DMS79 (cell line): ENCODE data around the gene IFNA10.
A peak's percentile ranks its signal among the peaks of the same experiment; 100 is the strongest.
"Not testable (repeated sequence)": the region's sequence is repeated elsewhere in the genome, so short reads cannot be mapped to it uniquely, and the experiment has no call there.

Experiments used
- DNase-seq: peaks from one replicate; lab custom pipeline; 2025; lab: John Stamatoyannopoulos, UW

IFNA10 gene

GRCh38 chr9:21207043-21207442 is at the start of gene IFNA10:
IFNA10 (minus strand) TSS chr9:21207143; CDS start chr9:21207097, 46 bp downstream.
- DNase-seq: not testable (repeated sequence)

DNA sequence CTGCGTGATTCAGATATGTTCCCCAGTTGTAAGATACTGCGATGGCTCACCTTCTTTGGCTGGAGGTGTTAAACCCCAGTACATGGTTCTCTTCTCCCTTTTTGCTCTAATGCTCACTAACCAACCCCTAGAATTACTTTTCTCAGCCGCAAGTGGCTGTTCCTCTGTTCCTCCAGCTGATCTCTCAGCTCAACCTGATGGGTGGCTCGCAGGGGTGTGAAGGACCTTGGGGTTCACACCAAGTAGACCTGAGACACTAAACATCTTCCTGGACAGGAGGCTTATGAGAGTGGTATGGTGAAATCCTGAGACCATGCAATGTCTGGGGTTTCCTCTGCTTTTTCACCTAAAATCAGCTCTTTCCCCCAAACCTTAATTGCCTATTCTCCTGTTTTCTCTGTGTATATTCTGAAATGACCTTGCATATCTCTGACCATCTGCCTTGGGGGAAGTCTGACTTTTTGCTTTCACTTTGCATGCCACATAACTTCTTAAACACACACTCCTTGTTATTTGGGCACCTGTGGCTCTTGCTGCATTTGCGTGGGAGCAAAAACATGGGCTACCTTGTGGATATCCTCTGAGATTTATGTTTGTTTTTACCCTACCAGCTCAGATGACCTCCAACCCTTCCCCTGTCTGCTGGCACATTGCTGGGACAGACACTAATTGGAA is 48.7 kb upstream of the IFNA10 start:
- DNase-seq: no peak

- peak; percentile 13 for DNase-seq
Measured at GRCh38 chr9:21252721-21253547, 46.0 kb upstream of the IFNA10 start.

DNA sequence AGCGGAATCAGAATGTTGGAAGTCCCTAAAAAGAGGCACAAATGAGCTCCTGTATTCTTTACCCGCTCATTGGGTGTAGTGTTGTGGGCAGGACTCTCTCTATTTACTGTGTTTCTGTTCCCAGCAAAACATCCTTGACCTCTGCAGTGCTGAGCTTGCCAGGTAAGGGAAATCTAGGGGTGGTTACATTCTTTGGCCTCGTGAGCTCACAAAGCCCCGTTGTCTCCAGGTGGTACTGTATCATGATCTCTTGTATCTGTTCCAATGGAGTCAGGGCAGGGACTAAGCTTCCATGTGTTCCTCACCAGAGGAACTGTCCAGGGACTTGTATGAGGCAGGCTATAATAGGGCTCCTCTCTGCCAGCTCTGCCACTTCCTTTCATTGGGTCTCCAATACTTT is 44.7 kb upstream of the IFNA10 start:
- DNase-seq: no peak

DNA sequence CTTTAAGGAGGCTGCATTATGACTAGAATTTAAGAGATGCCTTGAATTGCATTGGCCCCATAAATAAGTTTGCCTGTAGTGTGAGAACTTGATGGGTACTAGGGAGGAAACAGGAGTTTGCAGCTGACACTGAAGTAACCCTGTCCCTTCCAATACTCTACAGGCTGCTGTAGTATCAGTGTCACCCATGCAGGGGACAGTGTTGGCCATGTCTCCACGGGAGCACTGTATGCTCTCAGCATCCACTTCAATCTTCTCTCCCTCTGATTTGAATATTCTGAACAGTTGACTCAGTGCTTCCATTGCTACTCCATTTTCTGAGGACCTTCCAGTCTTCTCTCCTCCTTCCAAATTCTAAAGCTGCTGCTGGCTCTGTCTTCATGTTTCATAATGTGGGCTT is 44.2 kb upstream of the IFNA10 start:
- DNase-seq: no peak

DNA sequence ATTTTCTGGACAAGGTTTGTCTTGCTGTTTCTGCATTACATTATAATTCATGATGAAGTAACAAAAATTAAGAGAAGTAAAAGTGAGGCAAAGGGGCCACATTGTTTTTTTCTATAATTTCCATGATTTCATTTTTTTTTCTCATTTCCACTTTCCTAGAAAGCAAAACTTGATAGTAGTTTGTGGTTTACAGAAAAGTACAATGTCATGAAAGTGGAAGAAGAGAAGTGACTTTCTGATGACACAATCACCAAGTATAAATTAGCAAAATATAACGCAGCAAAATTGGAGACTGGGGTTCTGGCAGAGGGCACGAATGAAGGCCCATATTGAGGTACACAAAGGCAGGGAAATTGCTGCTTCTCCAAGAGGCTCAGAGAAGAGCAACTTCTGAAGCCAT is 37.9 kb upstream of the IFNA10 start:
- DNase-seq: no peak

DNA sequence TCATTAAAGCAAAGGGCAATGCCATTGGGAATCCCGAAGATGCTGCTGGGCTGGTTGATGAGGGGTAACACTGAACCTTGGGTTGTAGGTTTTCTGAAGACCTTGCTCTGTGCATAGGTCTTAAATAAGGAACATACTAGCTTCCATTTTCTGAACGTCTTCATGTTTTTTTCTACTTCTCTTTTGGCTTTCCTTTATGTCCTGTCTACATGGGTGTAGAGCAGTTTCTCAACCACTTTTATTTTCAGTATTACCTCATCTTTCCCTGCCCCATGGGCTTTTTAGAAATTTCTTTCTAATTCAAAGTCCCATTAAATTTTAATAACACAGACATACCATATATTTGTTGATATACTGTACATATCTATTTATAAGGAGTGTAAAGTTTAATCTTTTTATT is 33.0 kb upstream of the IFNA10 start, which contains the start of gene IFNA14:
Gene IFNA14 (minus strand): TSS at position 95 of the 400 bp plus-strand sequence. CDS start 70 bp downstream, at position 25.
- DNase-seq: no peak

- DNase-seq: not testable (repeated sequence)
Measured at GRCh38 chr9:21236360-21236714, 29.4 kb upstream of the IFNA10 start.

- peak; percentile 5 for DNase-seq
Measured at GRCh38 chr9:21235468-21236359, 28.8 kb upstream of the IFNA10 start.

GRCh38 chr9:21234153-21234687 is 27.3 kb upstream of the IFNA10 start:
- no peak for DNase-seq

GRCh38 chr9:21233258-21233657 is 26.3 kb upstream of the IFNA10 start:
- no peak for DNase-seq

DNA sequence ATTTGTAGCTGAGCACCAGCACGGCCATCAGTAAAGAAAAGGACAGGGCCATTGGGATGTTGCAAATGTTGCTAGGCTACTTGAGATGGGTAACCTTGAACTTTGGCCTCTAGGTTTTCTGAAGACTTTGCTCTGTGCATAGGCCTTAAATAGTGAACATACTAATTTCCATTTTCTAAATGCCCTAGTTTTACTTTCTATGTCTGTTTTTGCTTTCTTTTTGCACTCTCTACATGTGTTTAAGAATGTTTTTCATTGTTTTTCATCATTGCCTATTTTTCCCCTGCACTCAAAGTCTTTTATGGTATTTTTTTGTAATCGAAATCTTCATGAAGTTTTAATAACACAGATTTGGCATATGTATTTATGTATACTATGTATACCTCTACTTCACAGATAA is 21.2 kb upstream of the IFNA10 start, which contains the start of gene IFNA17:
Gene IFNA17 (minus strand): TSS at position 101 of the 400 bp plus-strand sequence. CDS start 49 bp downstream, at position 52.
- no peak for DNase-seq

DNA sequence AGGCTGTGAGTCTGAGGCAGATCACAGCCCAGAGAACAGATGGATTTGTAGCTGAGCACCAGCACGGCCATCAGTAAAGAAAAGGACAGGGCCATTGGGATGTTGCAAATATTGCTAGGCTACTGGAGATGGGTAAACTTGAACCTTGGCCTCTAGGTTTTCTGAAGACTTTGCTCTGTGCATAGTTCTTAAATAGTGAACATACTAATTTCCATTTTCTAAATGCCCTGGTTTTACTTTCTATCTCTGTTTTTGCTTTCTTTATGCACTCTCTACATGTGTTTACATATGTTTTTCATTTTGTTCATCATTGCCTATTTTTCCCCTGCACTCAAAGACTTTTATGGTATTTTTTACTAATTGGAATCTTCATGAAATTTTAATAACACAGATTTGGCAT is 10.3 kb upstream of the IFNA10 start, which contains the start of gene IFNA16:
Gene IFNA16 (minus strand): TSS at position 101 of the 400 bp plus-strand sequence. CDS start 6 bp downstream, at position 95.
- DNase-seq: not testable (repeated sequence)

DNA sequence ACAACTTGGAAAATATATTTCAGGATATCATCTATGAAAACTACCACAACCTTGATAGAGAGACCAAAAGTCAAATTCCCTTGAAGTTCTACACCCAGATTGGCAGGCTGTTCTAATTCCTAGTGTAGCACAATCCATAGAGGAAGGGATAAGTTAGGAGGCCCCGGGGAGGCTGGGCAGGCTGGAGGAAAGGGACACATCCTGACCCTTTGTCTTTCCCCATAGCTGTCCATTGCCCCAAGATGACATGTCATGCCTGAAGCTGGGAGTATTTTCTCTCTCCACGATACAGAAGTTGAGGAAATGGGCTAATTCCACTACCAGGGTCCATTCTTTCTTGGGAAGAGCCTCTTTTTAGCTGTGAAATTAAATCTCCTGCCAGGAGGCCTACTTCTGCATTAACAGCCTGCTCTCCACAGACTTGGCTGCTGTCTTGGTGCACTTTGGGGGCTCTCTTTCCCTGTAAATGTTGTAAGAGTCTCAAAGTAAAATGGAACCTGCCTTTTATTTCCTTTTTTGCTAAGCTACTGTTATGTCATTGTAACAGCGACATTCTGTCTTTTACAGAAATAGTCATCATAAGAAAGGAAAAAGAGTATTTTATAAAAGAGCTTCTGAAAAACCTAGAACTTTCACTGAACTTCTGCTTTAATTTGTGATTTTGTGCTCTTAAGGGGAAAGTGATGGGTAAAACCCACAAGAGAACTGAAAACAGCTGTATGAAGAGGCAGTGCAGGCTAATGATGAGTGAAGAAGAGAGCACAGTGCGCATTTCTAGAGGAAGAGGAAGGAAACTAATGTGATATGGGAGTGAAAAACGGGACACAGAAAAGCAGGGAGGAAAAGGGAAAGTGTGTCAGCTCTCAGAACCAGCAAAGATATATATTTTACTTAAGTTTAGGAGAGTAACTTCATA is 6.7 kb upstream of the IFNA10 start:
- not testable (repeated sequence) for DNase-seq

GRCh38 chr9:21212160-21212559 is 5.2 kb upstream of the IFNA10 start:
- DNase-seq: not testable (repeated sequence)

DNA sequence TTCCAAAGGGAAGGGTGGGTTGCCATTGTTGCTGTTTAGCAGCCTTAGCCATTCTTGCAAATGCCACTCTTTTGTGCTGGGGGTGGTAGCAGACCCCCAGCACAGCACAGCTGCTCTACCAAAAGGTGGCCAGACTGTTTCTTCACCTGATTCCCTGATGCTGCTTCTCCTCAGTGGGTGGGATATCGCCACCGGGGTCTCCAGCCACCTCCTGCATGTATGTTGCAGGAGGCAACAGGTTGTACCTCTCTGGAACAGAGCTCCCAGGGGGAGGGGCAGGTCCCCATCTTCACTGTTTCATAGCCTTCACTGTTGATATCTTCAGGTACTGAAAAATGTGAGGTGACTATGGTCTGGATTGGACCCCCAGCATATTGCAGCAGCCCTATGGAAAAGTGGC is 3.8 kb upstream of the IFNA10 start:
- not testable (repeated sequence) for DNase-seq

DNA sequence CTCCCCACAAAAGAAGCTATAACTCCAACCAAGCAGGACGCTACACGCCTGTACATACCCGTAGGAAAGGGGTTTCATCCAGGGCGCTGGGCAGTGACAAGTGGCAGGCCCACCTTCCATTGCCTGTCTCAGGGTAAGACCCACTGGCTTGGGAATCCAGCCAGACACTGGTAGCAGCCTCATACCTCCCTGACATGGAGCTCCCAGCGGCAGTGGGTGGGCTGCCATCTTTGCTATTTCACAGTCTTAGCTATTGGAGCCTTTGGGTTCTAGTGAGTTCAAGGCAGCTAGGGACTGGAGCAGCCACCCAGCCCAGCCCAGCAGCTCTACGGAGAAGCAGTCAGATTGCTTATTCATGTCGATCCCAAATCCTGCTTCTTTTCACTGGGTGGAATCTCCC is 3.4 kb upstream of the IFNA10 start:
- no peak for DNase-seq

DNA sequence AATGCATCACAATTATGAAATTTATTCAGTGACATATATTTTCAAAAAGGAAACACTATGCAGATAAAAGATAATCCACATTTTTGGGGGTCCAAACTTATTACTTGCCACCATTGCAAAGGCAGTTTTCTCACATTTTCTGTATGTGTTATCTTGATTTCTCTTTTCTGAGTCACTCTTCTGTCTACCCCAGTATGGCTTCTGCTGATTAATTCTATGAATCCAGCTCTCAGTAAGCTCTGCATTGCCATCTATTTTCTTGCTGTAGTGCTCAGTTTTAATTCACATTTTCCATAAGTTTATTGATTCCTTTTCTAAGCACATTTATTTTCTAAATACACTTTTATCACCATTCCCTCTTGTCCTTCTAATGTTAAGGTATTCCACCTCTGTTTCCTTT is 1.7 kb downstream of the IFNA10 start:
- DNase-seq: no peak

GRCh38 chr9:21202105-21202504 is 4.8 kb downstream of the IFNA10 start, which contains the start of gene IFNA7:
IFNA7 (minus strand) TSS chr9:21202205; CDS start chr9:21202165, 40 bp downstream.
- not testable (repeated sequence) for DNase-seq
